Measurements from ENCODE around the gene BIRC7.

The BIRC7 gene

GRCh38 chr20:63206878-63207277, 28.8 kb upstream of the BIRC7 start:
- no peak overlapping the region for H3K4me3 ChIP-seq (ENCODE audit: low read length)
- TF ChIP-seq, protein P1, sequence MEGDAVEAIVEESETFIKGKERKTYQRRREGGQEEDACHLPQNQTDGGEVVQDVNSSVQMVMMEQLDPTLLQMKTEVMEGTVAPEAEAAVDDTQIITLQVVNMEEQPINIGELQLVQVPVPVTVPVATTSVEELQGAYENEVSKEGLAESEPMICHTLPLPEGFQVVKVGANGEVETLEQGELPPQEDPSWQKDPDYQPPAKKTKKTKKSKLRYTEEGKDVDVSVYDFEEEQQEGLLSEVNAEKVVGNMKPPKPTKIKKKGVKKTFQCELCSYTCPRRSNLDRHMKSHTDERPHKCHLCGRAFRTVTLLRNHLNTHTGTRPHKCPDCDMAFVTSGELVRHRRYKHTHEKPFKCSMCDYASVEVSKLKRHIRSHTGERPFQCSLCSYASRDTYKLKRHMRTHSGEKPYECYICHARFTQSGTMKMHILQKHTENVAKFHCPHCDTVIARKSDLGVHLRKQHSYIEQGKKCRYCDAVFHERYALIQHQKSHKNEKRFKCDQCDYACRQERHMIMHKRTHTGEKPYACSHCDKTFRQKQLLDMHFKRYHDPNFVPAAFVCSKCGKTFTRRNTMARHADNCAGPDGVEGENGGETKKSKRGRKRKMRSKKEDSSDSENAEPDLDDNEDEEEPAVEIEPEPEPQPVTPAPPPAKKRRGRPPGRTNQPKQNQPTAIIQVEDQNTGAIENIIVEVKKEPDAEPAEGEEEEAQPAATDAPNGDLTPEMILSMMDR (IDR thresholded peaks at IDR 0.05; ENCODE audit: insufficient read depth, low read depth, low read length, missing control alignments): no peak
- DNase-seq (ENCODE audit: low read depth): peak; percentile 60

- TF ChIP-seq, protein P1 (IDR thresholded peaks at IDR 0.05; ENCODE audit: insufficient read depth, low read depth, low read length, missing control alignments): no peak
- no peak overlapping the region for H3K4me3 ChIP-seq (ENCODE audit: low read length)
- no peak for DNase-seq (ENCODE audit: low read depth)
Measured at GRCh38 chr20:63208346-63208909, 27.3 kb upstream of the BIRC7 start.

DNA sequence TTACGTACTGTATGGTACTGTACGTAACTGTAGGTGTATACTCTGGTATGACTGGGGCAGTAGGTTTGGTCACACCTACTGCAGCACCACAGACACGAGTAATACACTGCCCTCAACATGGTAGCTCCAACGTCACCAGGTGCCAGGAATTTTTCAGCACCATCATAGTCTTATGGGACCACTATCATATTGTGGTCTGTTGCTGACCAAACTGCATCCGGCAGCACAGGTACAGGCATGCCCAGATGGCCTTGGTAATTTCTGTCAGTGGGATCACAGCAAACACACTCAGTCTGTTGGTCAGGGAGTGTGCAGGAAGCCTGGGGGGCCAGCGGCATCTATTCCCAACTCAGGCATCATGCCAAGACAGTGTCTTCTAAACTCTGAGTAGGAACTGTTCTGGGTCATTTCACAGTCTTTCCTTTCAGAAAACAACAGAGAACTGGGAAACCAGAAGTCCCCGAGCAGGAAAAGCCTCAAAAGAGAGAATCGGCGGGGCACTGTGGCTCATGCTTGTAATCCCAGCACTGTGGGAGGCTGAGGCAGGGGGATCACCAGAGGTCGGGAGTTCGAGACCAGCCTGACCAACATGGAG, 25.6 kb upstream of the BIRC7 start:
- no peak overlapping the region for H3K4me3 ChIP-seq (ENCODE audit: low read length)
- TF ChIP-seq, protein P1 (IDR thresholded peaks at IDR 0.05; ENCODE audit: insufficient read depth, low read depth, low read length, missing control alignments): no peak
- peak; percentile 66 for DNase-seq (ENCODE audit: low read depth)

DNA sequence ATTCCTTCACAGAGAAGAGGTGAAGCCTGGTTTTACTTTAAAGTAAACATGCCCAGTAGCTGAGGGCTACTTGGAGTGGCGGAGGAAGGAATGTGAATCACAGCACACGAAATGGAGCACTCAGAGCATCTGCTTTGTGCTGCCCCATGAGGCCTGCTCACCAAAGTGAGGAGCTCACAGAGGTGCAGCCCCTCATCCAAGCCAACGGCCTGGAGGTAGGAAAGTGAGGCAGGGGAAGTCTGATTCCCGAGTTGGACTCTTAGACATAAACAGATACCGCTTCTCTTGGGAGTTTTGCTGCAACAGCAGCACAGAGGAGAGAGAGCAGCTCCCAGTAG, 23.3 kb upstream of the BIRC7 start:
- no peak overlapping the region for H3K4me3 ChIP-seq (ENCODE audit: low read length)
- no peak for DNase-seq (ENCODE audit: low read depth)
- TF ChIP-seq, protein P1 (IDR thresholded peaks at IDR 0.05; ENCODE audit: insufficient read depth, low read depth, low read length, missing control alignments): no peak

GRCh38 chr20:63212792-63213191, 22.9 kb upstream of the BIRC7 start:
- peak; percentile 85 for DNase-seq (ENCODE audit: low read depth)
- TF ChIP-seq, protein P1 (IDR thresholded peaks at IDR 0.05; ENCODE audit: insufficient read depth, low read depth, low read length, missing control alignments): no peak
- no peak overlapping the region for H3K4me3 ChIP-seq (ENCODE audit: low read length)

GRCh38 chr20:63214514-63214913, 21.2 kb upstream of the BIRC7 start:
- H3K4me3 ChIP-seq (ENCODE audit: low read length): peak overlapping the region; percentile 77
- TF ChIP-seq, protein P1 (IDR thresholded peaks at IDR 0.05; ENCODE audit: insufficient read depth, low read depth, low read length, missing control alignments): no peak
- no peak for DNase-seq (ENCODE audit: low read depth)

Data from epithelial cell of esophagus (primary cell).